GM18505 (cell line): ENCODE results near the gene NEU1.

Experiments
- ATAC-seq: cut with Tn5 transposase; IDR thresholded peaks from one replicate; pipeline ENCODE4 v1.9.1; 2021; ENCODE audit not compliant: unreplicated experiment
- POLR2A ChIP-seq: IDR thresholded peaks from 4 replicates; pipeline ENCODE4 v1.6.1; 2011; ENCODE audit warnings: borderline replicate concordance; ENCODE audit not compliant: insufficient read depth, insufficient read length; ENCODE audit errors: extremely low read depth

The NEU1 gene

DNA sequence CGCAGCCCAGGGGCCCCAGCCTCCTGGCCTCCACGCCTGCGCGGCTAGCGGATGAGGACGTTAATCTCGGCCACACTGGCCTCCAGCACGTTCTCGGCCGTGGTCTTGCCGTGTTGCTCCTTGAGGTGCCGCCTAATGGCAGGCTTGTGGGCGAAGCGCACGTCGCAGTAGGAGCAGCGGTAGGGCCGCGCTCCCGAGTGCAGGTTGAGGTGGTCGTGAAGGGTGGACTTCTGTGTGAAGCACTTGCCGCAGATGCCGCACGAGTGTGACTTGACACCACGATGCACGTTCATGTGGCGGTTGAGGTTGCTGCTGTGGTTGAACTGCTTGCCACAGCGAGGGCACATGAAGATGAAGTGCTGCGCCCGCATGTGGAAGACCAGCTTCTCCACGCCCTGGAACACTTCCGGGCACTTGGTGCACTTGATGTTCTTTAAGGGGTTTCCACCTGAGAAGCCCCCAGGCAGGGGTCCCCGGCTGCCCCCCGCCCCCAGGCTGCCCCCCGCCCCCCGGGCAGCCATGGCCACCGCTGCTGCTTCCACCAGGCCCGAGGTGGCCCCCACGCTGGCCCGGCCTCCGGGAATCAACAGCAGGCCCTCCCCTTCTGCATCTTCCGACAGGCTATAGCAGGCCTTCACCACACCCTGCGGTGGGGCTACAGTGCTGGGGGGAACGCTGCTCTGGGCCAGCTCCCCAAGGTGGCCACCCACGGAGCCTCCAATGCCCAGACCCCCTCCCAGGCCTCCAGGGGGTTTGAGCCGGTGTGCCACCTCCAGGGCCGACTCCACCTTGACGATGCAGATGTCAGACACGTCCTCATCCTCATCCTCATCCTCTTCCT is 37.5 kb upstream of the NEU1 start:
- no peak for TF ChIP-seq POLR2A
- no peak for ATAC-seq

- ATAC-seq = no peak
Measured at GRCh38 chr6:31899215-31899614, 36.6 kb upstream of the NEU1 start.

DNA sequence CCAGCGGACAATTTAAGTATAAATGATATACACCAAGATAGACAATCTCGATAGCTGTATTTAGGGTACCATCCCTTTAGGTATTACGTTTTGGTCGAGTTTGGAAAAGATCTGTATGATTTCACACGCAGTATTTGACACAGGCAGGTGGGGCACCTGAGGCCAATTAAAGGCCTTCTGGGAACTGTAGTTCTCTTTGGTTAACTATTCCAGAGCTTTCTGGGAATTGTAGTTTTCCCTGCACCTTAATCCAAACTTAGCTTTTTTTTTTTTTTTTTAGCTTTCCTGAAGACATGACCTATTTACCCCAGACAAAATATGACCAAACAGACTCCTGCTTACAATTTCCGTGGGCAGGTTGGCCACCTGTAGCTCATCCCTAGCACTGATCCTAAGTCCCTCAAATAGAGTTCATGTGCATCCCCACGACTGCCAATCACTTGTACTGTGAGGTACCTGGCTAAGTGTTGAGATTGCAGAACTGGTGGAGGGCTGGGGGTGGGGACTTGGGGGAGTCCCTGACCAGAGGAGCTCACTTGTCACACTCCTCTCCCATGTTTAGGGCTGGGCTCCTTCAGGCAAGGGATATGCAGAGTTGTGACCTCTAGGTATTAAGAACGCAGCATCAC is 35.9 kb upstream of the NEU1 start:
- no peak for TF ChIP-seq POLR2A
- no peak for ATAC-seq

More at GRCh38 chr6:31899215-31899614, 36.6 kb upstream of the NEU1 start:
- TF ChIP-seq POLR2A = no peak

GRCh38 chr6:31897612-31898382 is 35.2 kb upstream of the NEU1 start, which contains the start of gene EHMT2:
Gene EHMT2 (minus strand): TSS chr6:31897698. CDS start chr6:31897677, 21 bp downstream.
- TF ChIP-seq POLR2A = no peak
- ATAC-seq = no peak

DNA sequence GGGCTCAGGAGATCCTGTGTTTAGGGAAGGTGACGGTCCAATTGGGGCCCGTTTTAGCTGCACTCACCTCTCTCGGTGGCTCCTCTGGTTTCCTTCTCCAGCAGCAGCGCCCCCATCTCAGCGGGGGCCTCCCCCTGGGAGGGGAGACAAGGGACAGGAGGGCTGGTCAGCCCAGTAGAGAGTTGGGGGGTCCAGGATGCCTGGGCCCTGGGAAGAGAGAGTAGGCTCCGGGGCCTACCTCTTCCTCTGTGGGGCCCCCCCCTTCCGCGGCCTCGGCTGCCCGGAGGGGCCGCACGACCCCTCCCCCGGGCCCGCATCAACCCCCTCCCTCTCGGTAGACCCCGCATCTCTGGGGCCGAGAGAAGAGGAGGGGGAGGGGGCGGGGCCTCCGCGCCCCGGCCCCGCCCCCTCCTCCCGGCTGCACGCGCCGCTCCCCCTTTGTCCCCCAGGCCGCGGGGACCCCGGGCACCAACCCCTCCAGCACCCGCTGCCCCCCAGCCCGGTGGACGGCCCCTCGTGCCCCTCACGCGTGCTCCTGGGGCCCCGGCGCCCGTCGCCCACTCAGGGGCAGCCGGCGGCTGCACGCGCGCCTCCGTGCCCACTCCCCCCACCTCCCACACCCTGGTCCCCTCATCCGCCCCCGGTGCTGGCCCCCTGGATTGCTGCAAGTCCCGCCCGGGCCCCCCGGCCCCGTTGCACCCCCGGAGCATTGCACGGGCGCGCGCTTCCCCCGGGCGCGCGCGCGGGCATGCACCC is 34.4 kb upstream of the NEU1 start:
- ATAC-seq = no peak
- no peak for TF ChIP-seq POLR2A

- no peak for ATAC-seq
- TF ChIP-seq POLR2A = no peak
Measured at GRCh38 chr6:31896493-31896855, 33.9 kb upstream of the NEU1 start.

GRCh38 chr6:31892821-31893220 is 30.2 kb upstream of the NEU1 start:
- no peak for ATAC-seq
- no peak for TF ChIP-seq POLR2A

DNA sequence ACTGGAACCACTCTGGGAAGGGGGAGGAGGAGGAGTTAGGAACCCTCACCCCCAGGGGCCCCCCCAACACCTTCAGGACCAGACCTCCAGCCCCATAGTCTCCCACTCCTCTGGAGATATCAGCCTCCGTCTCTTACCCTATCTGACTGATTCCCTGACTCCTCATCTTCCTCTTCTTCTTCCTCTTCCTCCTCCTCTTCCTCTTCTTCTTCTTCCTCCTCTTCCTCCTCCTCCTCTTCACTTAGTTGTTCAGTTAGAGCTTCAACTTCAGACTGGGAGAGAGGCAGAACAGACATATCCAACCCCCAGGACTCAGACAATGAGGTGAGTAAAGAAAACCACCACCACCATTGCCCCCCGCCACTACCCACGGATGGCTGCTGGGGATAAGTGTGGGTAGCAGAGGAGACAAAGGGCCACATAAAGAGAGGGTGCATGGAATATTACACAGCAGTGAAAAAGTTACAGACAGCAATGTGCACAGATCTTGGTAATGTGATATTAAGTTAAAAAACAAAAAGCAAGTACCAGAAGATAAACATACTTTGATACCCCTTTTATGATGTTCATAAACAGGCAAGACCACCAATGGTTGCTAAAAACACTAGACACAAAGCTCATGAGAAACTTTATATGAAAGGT is 26.8 kb upstream of the NEU1 start:
- ATAC-seq = no peak
- TF ChIP-seq POLR2A = no peak

DNA sequence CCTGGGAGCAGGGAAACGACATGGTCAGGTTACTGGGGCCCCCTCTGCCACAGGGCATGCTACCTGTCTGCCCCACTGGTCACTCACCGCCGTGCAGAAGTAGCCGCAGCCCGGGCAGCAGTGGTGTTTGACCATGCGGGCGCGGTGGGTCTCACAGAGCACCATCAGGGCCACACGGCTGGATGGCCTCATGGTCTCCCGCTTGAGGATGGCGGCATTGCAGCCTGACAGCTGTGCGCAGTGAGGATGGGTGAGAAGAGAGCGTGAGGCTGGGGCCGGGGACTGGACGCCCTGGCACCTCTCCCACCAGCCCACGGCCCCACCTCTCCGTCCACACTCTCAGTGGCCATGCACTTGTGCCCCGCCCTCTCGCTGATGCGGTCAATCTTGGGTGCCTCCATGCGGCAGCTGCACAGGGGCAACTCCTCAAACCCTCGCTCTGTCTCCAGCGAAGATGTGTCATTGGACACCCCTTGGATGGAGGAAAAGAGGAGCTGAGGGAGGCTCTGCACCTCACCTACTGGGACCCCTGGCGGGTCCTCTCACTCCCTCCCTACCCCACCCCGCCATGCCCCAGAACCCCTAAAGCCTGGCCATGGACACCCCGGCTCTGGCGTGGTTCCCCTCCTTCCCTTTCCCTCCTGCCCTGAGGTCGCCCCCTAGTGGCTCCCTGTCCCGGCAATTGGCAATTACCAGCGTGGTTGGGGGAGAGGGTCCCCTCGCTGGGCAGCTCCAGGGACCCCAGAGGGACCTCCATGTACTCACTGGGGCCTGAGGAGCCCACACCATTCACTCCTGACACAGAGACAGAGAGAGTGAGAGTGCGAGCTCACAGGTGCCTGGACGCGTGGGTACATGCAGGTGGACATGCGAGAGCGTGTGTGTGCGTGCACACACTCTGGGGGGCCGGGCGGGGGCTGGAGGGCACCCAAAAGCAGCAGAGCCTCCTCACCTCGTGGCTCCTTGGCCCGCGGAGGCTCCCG is 25.9 kb upstream of the NEU1 start:
- TF ChIP-seq POLR2A = no peak
- no peak for ATAC-seq

DNA sequence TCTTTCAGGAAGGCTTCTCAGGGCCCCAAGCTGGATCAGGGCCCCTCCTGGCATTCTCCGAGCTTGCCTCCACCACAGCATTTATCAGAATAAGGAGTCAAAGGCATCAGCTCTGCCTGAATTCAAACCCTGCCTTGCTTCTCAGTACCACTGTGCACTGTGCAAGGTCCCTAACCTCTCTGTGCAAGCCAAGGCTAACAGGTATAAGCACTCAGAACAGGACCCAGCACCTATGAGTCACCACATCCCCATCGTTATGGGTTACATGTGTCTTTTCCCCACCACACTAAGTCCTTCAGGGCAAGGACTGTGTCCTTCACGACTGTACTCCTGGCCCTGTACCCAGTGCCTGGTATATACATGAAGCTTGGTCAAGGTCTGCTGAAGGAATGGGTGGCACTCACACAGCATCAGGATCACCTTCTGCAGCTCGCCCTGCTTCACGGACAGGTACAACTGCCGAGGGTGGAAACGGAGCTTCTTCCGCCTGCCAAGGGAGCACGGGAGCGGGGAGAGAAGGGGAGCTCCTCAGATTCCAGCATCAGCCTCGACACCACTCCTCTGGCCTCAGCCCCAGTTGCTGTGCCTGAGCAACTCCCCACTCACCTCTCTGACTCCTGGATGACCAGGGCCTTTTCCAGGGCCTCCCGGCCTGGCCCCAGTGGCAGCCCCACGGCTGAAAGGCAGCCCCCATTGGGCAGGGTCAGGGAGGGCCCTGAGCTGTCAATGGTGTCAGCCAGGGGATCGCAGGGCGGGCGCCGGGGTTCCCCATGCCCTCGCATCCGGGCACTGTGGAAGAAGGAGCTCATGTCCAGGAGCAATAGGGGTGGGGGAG is 24.8 kb upstream of the NEU1 start:
- no peak for TF ChIP-seq POLR2A
- no peak for ATAC-seq

- ATAC-seq = no peak
- TF ChIP-seq POLR2A = no peak
Measured at GRCh38 chr6:31886541-31886991, 23.9 kb upstream of the NEU1 start.
